H1 (cell line): ENCODE data around the gene RGR. TPM values are rescaled to one million over a fixed set of nuclear protein-coding genes. Genes with fewer than 3 reads are reported as not detected.

Experiments used
- CTCF ChIA-PET: fragments of 300-600 bp; sonication (Branson Sonifier 250); formaldehyde crosslinking; loops from one replicate; lab custom pipeline; 2021; ENCODE audit not compliant: partially characterized antibody; lab: Charles Lee
- POLR2A ChIA-PET: fragments of 300-600 bp; sonication (Branson Sonifier 250); formaldehyde crosslinking; loops from one replicate; lab custom pipeline; 2021; ENCODE audit warnings: inconsistent platforms; ENCODE audit not compliant: partially characterized antibody; lab: Charles Lee
- DNase-seq, 2 experiments: peaks; one replicate each; pipeline versions ENCODE4 v3.0.0 to v3.0.0-alpha.2; 2010 to 2022; ENCODE audit warnings: low spot score in 2 of 2, low read depth in 1 of 2, mixed read lengths in 1 of 2
- FAIRE-seq: peaks from 2 replicates; lab custom pipeline; 2011; peaks lifted over from hg19 to GRCh38; lab: Jason Lieb, UNC
- H2AFZ ChIP-seq: 2 replicates; pipeline ENCODE4 v1.8.1; 2012; ENCODE audit warnings: low read length, inconsistent platforms
- H2AK5ac ChIP-seq: 2 replicates; pipeline ENCODE4 v1.6.1; 2013; ENCODE audit warnings: low read depth, low read length
- H2BK120ac ChIP-seq: replicated peaks from 2 replicates; pipeline ENCODE3; 2013; ENCODE audit warnings: low read depth, low read length, inconsistent platforms
- H2BK12ac ChIP-seq: 2 replicates; pipeline ENCODE4 v1.6.1; 2013; ENCODE audit warnings: low read depth, low read length
- H2BK15ac ChIP-seq: 2 replicates; pipeline ENCODE4 v1.6.1; 2013; ENCODE audit warnings: low read length
- H2BK20ac ChIP-seq: 2 replicates; pipeline ENCODE4 v1.6.1; 2013; ENCODE audit warnings: low read length
- H2BK5ac ChIP-seq: 2 replicates; pipeline ENCODE4 v1.6.1; 2013; ENCODE audit warnings: low read depth, low read length
- H3K14ac ChIP-seq: 2 replicates; pipeline ENCODE4 v1.6.1; 2013; ENCODE audit warnings: inconsistent platforms; ENCODE audit not compliant: insufficient read length
- H3K18ac ChIP-seq: 2 replicates; pipeline ENCODE4 v1.6.1; 2013; ENCODE audit warnings: low read length; ENCODE audit errors: extremely low read depth
- H3K23ac ChIP-seq: 2 replicates; pipeline ENCODE4 v1.6.1; 2013; ENCODE audit warnings: inconsistent platforms; ENCODE audit not compliant: insufficient read length
- H3K23me2 ChIP-seq: 2 replicates; pipeline ENCODE4 v1.6.1; 2013; ENCODE audit warnings: low read depth, low read length
- H3K27ac ChIP-seq: 2 replicates; pipeline ENCODE4 v1.6.1; 2011; ENCODE audit warnings: low read depth, low read length, inconsistent platforms
- H3K27me3 ChIP-seq, 4 experiments: replicated peaks in 1 of 4; 1 replicate in 1 of 4; 2 replicates in 3 of 4; pipeline versions ENCODE4 v1.6.1 to v1.8.1; 2011 to 2013; ENCODE audit warnings: low read length in 3 of 4, mild to moderate bottlenecking in 3 of 4, inconsistent platforms in 2 of 4, mixed read lengths in 2 of 4, moderate library complexity in 1 of 4; ENCODE audit not compliant: control insufficient read depth in 3 of 4, insufficient read depth in 3 of 4; ENCODE audit errors: extremely low read depth in 1 of 4
- H3K36me3 ChIP-seq, 4 experiments: 2 replicates each; pipeline versions ENCODE4 v1.6.1 to v1.8.1; 2011 to 2013; ENCODE audit warnings: mild to moderate bottlenecking in 4 of 4, low read length in 3 of 4, moderate library complexity in 2 of 4, control low read depth in 1 of 4, inconsistent platforms in 1 of 4; ENCODE audit not compliant: insufficient read depth in 4 of 4, control insufficient read depth in 2 of 4
- H3K4ac ChIP-seq: replicated peaks from 2 replicates; pipeline ENCODE3; 2013; ENCODE audit warnings: low read length, low read depth, mixed read lengths, inconsistent platforms; ENCODE audit not compliant: insufficient read length
- H3K4me1 ChIP-seq, 4 experiments: replicated peaks in 1 of 4; 1 replicate in 1 of 4; 2 replicates in 3 of 4; pipeline versions ENCODE4 v1.6.1 to v1.8.1; 2011 to 2013; ENCODE audit warnings: low read length in 3 of 4, inconsistent platforms in 2 of 4, mixed read lengths in 1 of 4; ENCODE audit not compliant: insufficient read depth in 4 of 4, control insufficient read depth in 3 of 4
- H3K4me2 ChIP-seq, 2 experiments: 2 replicates each; pipeline versions ENCODE4 v1.6.1 to v1.8.1; 2011 to 2013; ENCODE audit warnings: low read depth in 2 of 2, low read length in 2 of 2, control low read depth in 1 of 2, inconsistent platforms in 1 of 2, mild to moderate bottlenecking in 1 of 2; ENCODE audit not compliant: insufficient read depth in 1 of 2
- H3K4me3 ChIP-seq, 4 experiments: fragments of 200-600, 300-600 bp in 1 of 4; sonication (generic), shearing (Covaris generic), sonication (Bioruptor Twin) in 1 of 4; 2 replicates each; pipeline versions ENCODE4 v1.5.1 to v1.8.1; 2011 to 2016; ENCODE audit warnings: low read length in 4 of 4, low read depth in 3 of 4, control low read depth in 2 of 4, inconsistent platforms in 2 of 4, mild to moderate bottlenecking in 2 of 4, mixed read lengths in 1 of 4, moderate library complexity in 1 of 4; ENCODE audit not compliant: insufficient read depth in 2 of 4; ENCODE audit errors: extremely low read depth in 1 of 4
- H3K56ac ChIP-seq: replicated peaks from 2 replicates; pipeline ENCODE3; 2013; ENCODE audit warnings: low read depth, mild to moderate bottlenecking, mixed read lengths, low read length, inconsistent platforms; ENCODE audit not compliant: insufficient read length
- H3K79me1 ChIP-seq: 2 replicates; pipeline ENCODE4 v1.6.1; 2013; ENCODE audit warnings: low read depth, low read length, control low read depth
- H3K79me2 ChIP-seq, 2 experiments: 2 replicates each; pipeline versions ENCODE4 v1.6.1 to v1.8.1; 2012 to 2013; ENCODE audit warnings: low read length in 2 of 2, mild to moderate bottlenecking in 2 of 2, inconsistent platforms in 1 of 2; ENCODE audit not compliant: insufficient read depth in 2 of 2, control insufficient read depth in 1 of 2
- H3K9ac ChIP-seq, 4 experiments: replicated peaks in 1 of 4; 1 replicate in 1 of 4; 2 replicates in 3 of 4; pipeline versions ENCODE4 v1.6.1 to v1.8.1; 2011 to 2013; ENCODE audit warnings: low read depth in 3 of 4, low read length in 3 of 4, control low read depth in 2 of 4, mild to moderate bottlenecking in 2 of 4, moderate library complexity in 2 of 4, inconsistent platforms in 1 of 4; ENCODE audit errors: extremely low read depth in 1 of 4
- H3K9me3 ChIP-seq, 2 experiments: 2 replicates each; pipeline versions ENCODE4 v1.6.1 to v1.8.1; 2012 to 2013; ENCODE audit warnings: mild to moderate bottlenecking in 2 of 2, moderate library complexity in 2 of 2, control low read depth in 1 of 2, inconsistent platforms in 1 of 2, low read depth in 1 of 2, low read length in 1 of 2, mixed read lengths in 1 of 2; ENCODE audit not compliant: insufficient read depth in 2 of 2
- H4K20me1 ChIP-seq, 2 experiments: replicated peaks in 1 of 2; 2 replicates each; pipeline versions ENCODE3 to v1.8.1; 2011 to 2013; ENCODE audit warnings: inconsistent platforms in 2 of 2, low read length in 2 of 2, mild to moderate bottlenecking in 1 of 2; ENCODE audit not compliant: insufficient read depth in 2 of 2, control insufficient read depth in 1 of 2
- H4K5ac ChIP-seq: 2 replicates; pipeline ENCODE4 v1.6.1; 2013; ENCODE audit warnings: low read length, low read depth, mixed read lengths, inconsistent platforms; ENCODE audit not compliant: insufficient read length
- H4K8ac ChIP-seq: 2 replicates; pipeline ENCODE4 v1.8.0; 2013; ENCODE audit warnings: mild to moderate bottlenecking, moderate library complexity, low read length, inconsistent platforms; ENCODE audit not compliant: insufficient read depth; ENCODE audit errors: extremely low read depth
- H4K91ac ChIP-seq: replicated peaks from 2 replicates; pipeline ENCODE3; 2013; ENCODE audit warnings: low read length, mixed read lengths, inconsistent platforms; ENCODE audit not compliant: insufficient read length
- ATF2 ChIP-seq: IDR thresholded peaks from 2 replicates; pipeline ENCODE4 v1.6.1; 2012; ENCODE audit warnings: low read length, inconsistent platforms
- CTCF ChIP-seq, 3 experiments: IDR thresholded peaks; 1 replicate in 2 of 3; 2 replicates in 1 of 3; pipeline versions ENCODE4 v1.5.1 to v1.6.1; 2011; ENCODE audit warnings: low read length in 3 of 3, mild to moderate bottlenecking in 3 of 3, inconsistent platforms in 2 of 3, low read depth in 1 of 3, moderate library complexity in 1 of 3; ENCODE audit not compliant: insufficient read depth in 1 of 3; ENCODE audit errors: control extremely low read depth in 1 of 3
- GTF2F1 ChIP-seq: IDR thresholded peaks from 2 replicates; pipeline ENCODE4 v1.6.1; 2012; ENCODE audit warnings: low read depth, low read length, improper control_type of control experiment, borderline replicate concordance
- HDAC6 ChIP-seq: IDR thresholded peaks from one replicate; pipeline ENCODE4 v1.7.1; 2012; ENCODE audit warnings: low read depth, mild to moderate bottlenecking, inconsistent platforms, low read length, moderate library complexity
- MAFK ChIP-seq: IDR thresholded peaks from 2 replicates; pipeline ENCODE4 v1.6.1; 2012; ENCODE audit warnings: low read depth, mild to moderate bottlenecking, improper control_type of control experiment, low read length
- RXRA ChIP-seq: IDR thresholded peaks from 2 replicates; pipeline ENCODE4 v1.6.1; 2011; ENCODE audit warnings: low read depth, mild to moderate bottlenecking, low read length, moderate library complexity; ENCODE audit not compliant: insufficient read depth
- SIN3A ChIP-seq, 2 experiments: IDR thresholded peaks in 1 of 2; conservative IDR thresholded peaks in 1 of 2; 2 replicates each; pipeline ENCODE4 v1.6.1; 2011 to 2012; ENCODE audit warnings: low read length in 2 of 2, improper control_type of control experiment in 1 of 2, low read depth in 1 of 2, mild to moderate bottlenecking in 1 of 2
- SP1 ChIP-seq: IDR thresholded peaks from 2 replicates; pipeline ENCODE4 v1.6.1; 2011; ENCODE audit warnings: low read depth, low read length
- SRF ChIP-seq: IDR thresholded peaks from 2 replicates; pipeline ENCODE4 v1.6.1; 2011; ENCODE audit warnings: mild to moderate bottlenecking, low read depth, low read length, moderate library complexity
- WGBS, 2 experiments: shearing (Covaris generic) in 1 of 2; methylation state at CpG; one replicate each; pipeline versions ENCODE4 v1.1.6 to v1.1.7; 2013 to 2015; ENCODE audit warnings: low lambda C conversion rate in 2 of 2, mixed read lengths in 2 of 2, inconsistent platforms in 1 of 2, low coverage in 1 of 2, missing lambda C conversion rate in 1 of 2; ENCODE audit not compliant: insufficient replicate concordance in 2 of 2, insufficient coverage in 1 of 2, insufficient read length in 1 of 2; ENCODE audit errors: extremely low coverage in 1 of 2, missing lambda C conversion rate in 1 of 2; 5-methylcytosine and 5-hydroxymethylcytosine counted together
- polyA plus RNA-seq, 7 experiments: library from polyadenylated mRNA; depleted of rRNA in 3 of 7; stranded (reverse) in 5 of 7; unstranded in 2 of 7; fragments of >200 nt in 5 of 7; fragments of 200-250 nt in 2 of 7; gene quantifications; 1 replicate in 5 of 7; 2 replicates in 1 of 7; 4 replicates in 1 of 7; pipeline versions ENCODE4 v1.2.1 to v1.2.3, GENCODE V29; 2011 to 2013; ENCODE audit warnings: missing spikeins in 2 of 7, mixed read lengths in 2 of 7
- total RNA-seq: library from RNA; stranded (reverse); fragmentation: NEBNext Ultra II Directional; extraction: Animal tissue kit (Norgen Biotek cat#: 25700); gene quantifications from 2 replicates; pipeline ENCODE4 v1.2.1, GENCODE V29; 2021

The RGR gene
- total and polyA plus RNA-seq, 2 of the 8 experiments (the other 6 are each of a cell fraction or from before 2014, with no cell fraction given) = not detected

GRCh38 chr10:84269162-84269561, 24.3 kb downstream of the RGR start:
- Histone ChIP-seq H2BK12ac (no peak overlapping the region), H3K4ac (no peak overlapping the region), H2BK15ac (no peak overlapping the region), H3K23me2 (peaks cover 2% of the 10 kb centered on the region; the same call in 1 of the 2 replicates), H3K18ac (no peak overlapping the region), H3K36me3 (no peaks in the 10 kb centered on the region), H2AFZ (no peak overlapping the region), H3K79me2 (no peaks in the 10 kb centered on the region), H2BK5ac (no peak overlapping the region), H3K9me3 (no peaks in the 10 kb centered on the region), H3K4me3 (no peak overlapping the region), H3K56ac (no peak overlapping the region), H4K20me1 (no peaks in the 10 kb centered on the region), H3K23ac (no peak overlapping the region), H3K79me1 (no peaks in the 10 kb centered on the region), H2BK120ac (no peak overlapping the region), H3K27me3 (no peaks in the 10 kb centered on the region), H3K14ac (no peak overlapping the region), H3K4me1 (no peaks in the 10 kb centered on the region)
- 87% methylated on average over 1 of the region's 1 CpG; no CpG with 5 or more reads in 1 of the 2 experiments for WGBS, 2 experiments
- CTCF ChIA-PET = interaction anchor here (0.7 to 15.5 kb wide), 13 partner anchors 10 to 494 kb away, joined by 3 to 558 read pairs (median 4); partner anchors contain the start of gene CCSER2
- DNase-seq = no peak
- no peak for TF ChIP-seq SRF
- TF ChIP-seq SIN3A (conservative IDR thresholded peaks at IDR 0.05 in 1 of 2, IDR thresholded peaks at IDR 0.05 in 1 of 2; ENCODE audit: low read depth in 1 of 2, low read length in 2 of 2) = no peak
- no peak for TF ChIP-seq MAFK
- TF ChIP-seq GTF2F1 = no peak
- TF ChIP-seq CTCF (IDR thresholded peaks at IDR 0.05; ENCODE audit: control extremely low read depth in 1 of 3, insufficient read depth in 1 of 3, low read depth in 1 of 3, low read length in 3 of 3) = no peak
- no peak for TF ChIP-seq RXRA
- TF ChIP-seq HDAC6 = no peak
- no peak for TF ChIP-seq SP1
- TF ChIP-seq ATF2 = no peak
- TF ChIP-seq, all 59 proteins: peak for 0
- no peak for FAIRE-seq
- Histone ChIP-seq H4K8ac (no peak overlapping the region), H2AK5ac (no peak overlapping the region), H2BK20ac (no peak overlapping the region), H4K5ac (no peak overlapping the region), H4K91ac (no peak overlapping the region), H3K27ac (no peak overlapping the region), H3K9ac (no peak overlapping the region), H3K4me2 (no peak overlapping the region)
- POLR2A ChIA-PET = no interaction called here
